Panc1 (cell line): ENCODE data around the gene PLCB4. TPM values are rescaled to one million over a fixed set of nuclear protein-coding genes. Genes with fewer than 3 reads are reported as not detected.

Source experiments
- ATAC-seq: fragments of 200-7000 bp; cut with Tn5 transposase; 2 replicates; pipeline ENCODE4 v1.9.1; 2020; ENCODE audit warnings: mild to moderate bottlenecking, moderate library complexity
- BruUV-seq: library from RNA; stranded (reverse); fragments of 400-500 nt; replicated peaks from 2 replicates; lab custom pipeline; 2021; lab: Mats Ljungman, UMichigan
- CTCF ChIA-PET: fragments of 300-600 bp; sonication (Branson Sonifier 250); formaldehyde crosslinking; loops from one replicate; lab custom pipeline; 2022; ENCODE audit warnings: antibody characterized with exemption; lab: Charles Lee
- POLR2A ChIA-PET: fragments of 300-600 bp; sonication (Branson Sonifier 250); formaldehyde crosslinking; loops from one replicate; lab custom pipeline; 2022; ENCODE audit warnings: antibody characterized with exemption; lab: Charles Lee
- DNase-seq: peaks from one replicate; pipeline ENCODE4 v3.0.0-alpha.2; 2010; ENCODE audit warnings: low read depth, low spot score
- H3K27ac ChIP-seq: 2 replicates; pipeline ENCODE4 v1.5.1; 2011; ENCODE audit warnings: mild to moderate bottlenecking, low read length, inconsistent platforms
- H3K27me3 ChIP-seq: fragments of 200-500 bp; sonication (Bioruptor generic); 2 replicates; pipeline ENCODE4 v1.6.0; 2014; ENCODE audit warnings: low read length, inconsistent platforms; ENCODE audit not compliant: control insufficient read depth, insufficient read depth
- H3K36me3 ChIP-seq: fragments of 200-500 bp; sonication (Bioruptor generic); 2 replicates; pipeline ENCODE4 v1.5.1; 2014; ENCODE audit warnings: inconsistent platforms, mild to moderate bottlenecking, low read length, moderate library complexity; ENCODE audit not compliant: control insufficient read depth, insufficient read depth
- H3K4me1 ChIP-seq: 2 replicates; pipeline ENCODE4 v1.5.1; 2011; ENCODE audit warnings: inconsistent platforms, mild to moderate bottlenecking, low read length, moderate library complexity; ENCODE audit not compliant: control insufficient read depth, insufficient read depth
- H3K4me3 ChIP-seq, 2 experiments: 2 replicates each; pipeline ENCODE4 v1.5.1; 2011 to 2012; ENCODE audit warnings: low read depth in 2 of 2, low read length in 2 of 2, mild to moderate bottlenecking in 2 of 2, inconsistent platforms in 1 of 2, moderate library complexity in 1 of 2
- H3K9me3 ChIP-seq: fragments of 200-500 bp; sonication (Bioruptor generic); 2 replicates; pipeline ENCODE4 v1.5.1; 2014; ENCODE audit warnings: low read depth, mild to moderate bottlenecking, inconsistent platforms, low read length, moderate library complexity; ENCODE audit not compliant: control insufficient read depth, insufficient read depth
- POLR2AphosphoS5 ChIP-seq: IDR thresholded peaks from 2 replicates; pipeline ENCODE4 v1.6.1; 2012; ENCODE audit warnings: mild to moderate bottlenecking, low read depth, low read length, moderate library complexity
- REST ChIP-seq, 2 experiments: IDR thresholded peaks; 2 replicates each; pipeline ENCODE4 v1.6.1; 2011 to 2012; ENCODE audit warnings: low read depth in 2 of 2, control low read depth in 1 of 2, low read length in 1 of 2, mild to moderate bottlenecking in 1 of 2, moderate library complexity in 1 of 2; ENCODE audit not compliant: insufficient read depth in 1 of 2
- SIN3A ChIP-seq: IDR thresholded peaks from 2 replicates; pipeline ENCODE4 v1.6.1; 2012; ENCODE audit warnings: low read depth, mild to moderate bottlenecking, low read length, moderate library complexity, borderline replicate concordance; ENCODE audit not compliant: insufficient read depth
- TCF7L2 ChIP-seq: IDR thresholded peaks from 2 replicates; pipeline ENCODE4 v1.6.1; 2011; ENCODE audit warnings: mild to moderate bottlenecking, low read depth, low read length, inconsistent platforms
- in situ Hi-C: cut with HindIII; loops from 2 replicates; pipeline ENCODE4 v1.10.0; 2016; ENCODE audit warnings: low sequenced_read_pairs, low pct_unique_long_range_greater_than_20kb
- intact Hi-C: fragments of 100-400 bp; cut with micrococcal nuclease; formaldehyde crosslinking; loops from one replicate; pipeline ENCODE4 v1.10.0; 2022; ENCODE audit not compliant: unreplicated experiment
- total RNA-seq: library from RNA; stranded (reverse); gene quantifications from one replicate; pipeline ENCODE4 v1.2.1, GENCODE V29; 2021; ENCODE audit not compliant: unreplicated experiment
- TF ChIP-seq, protein P1 (sequence below): fragments of 450-650 bp; IDR thresholded peaks from 2 replicates; pipeline ENCODE4 v1.5.1; 2017; ENCODE audit warnings: mild to moderate bottlenecking

The PLCB4 gene
- total RNA-seq, 1 experiment from 2014 or later, result 1.5 TPM

DNA sequence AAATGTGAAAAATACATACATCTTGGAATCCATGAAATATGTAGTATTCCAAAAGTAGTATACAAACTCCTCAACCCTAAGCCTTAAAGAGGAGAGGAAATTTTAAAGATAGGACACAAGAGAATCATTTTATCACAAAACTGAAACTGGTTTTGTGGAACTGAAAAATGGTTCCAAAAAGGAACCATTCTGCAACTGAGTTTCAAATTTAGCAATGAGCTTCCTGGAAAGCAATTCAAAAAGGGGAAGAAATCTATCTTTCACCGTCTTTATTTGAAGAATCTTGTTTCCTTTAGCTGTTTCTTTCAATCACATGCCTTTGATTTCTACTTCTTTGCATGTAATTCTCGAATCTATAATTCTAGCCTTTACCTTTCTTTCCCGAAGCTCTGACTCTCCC is 413.3 kb downstream of the PLCB4 start:
- Histone ChIP-seq H3K27ac (no peak overlapping the region), H3K9me3 (no peaks in the 10 kb centered on the region), H3K36me3 (no peaks in the 10 kb centered on the region), H3K4me1 (no peaks in the 10 kb centered on the region), H3K27me3 (no peaks in the 10 kb centered on the region), H3K4me3 (no peak overlapping the region)
- POLR2A ChIA-PET, result no interaction called here
- in situ Hi-C loops, result no loop called here
- intact Hi-C loops, result no loop called here
- TF ChIP-seq TCF7L2, result no peak
- no peak for TF ChIP-seq SIN3A
- TF ChIP-seq, protein P1, sequence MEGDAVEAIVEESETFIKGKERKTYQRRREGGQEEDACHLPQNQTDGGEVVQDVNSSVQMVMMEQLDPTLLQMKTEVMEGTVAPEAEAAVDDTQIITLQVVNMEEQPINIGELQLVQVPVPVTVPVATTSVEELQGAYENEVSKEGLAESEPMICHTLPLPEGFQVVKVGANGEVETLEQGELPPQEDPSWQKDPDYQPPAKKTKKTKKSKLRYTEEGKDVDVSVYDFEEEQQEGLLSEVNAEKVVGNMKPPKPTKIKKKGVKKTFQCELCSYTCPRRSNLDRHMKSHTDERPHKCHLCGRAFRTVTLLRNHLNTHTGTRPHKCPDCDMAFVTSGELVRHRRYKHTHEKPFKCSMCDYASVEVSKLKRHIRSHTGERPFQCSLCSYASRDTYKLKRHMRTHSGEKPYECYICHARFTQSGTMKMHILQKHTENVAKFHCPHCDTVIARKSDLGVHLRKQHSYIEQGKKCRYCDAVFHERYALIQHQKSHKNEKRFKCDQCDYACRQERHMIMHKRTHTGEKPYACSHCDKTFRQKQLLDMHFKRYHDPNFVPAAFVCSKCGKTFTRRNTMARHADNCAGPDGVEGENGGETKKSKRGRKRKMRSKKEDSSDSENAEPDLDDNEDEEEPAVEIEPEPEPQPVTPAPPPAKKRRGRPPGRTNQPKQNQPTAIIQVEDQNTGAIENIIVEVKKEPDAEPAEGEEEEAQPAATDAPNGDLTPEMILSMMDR, result no peak
- TF ChIP-seq REST (IDR thresholded peaks at IDR 0.05; ENCODE audit: insufficient read depth in 1 of 2, low read depth in 2 of 2, low read length in 1 of 2), result no peak
- TF ChIP-seq POLR2AphosphoS5, result no peak
- CTCF ChIA-PET, result no interaction called here
- BruUV-seq, result no TSS peak
- DNase-seq (no peak), ATAC-seq (no peak)

GRCh38 chr20:9483131-9483530 is 414.2 kb downstream of the PLCB4 start:
- Histone ChIP-seq H3K9me3 (no peaks in the 10 kb centered on the region), H3K36me3 (no peaks in the 10 kb centered on the region), H3K4me1 (no peaks in the 10 kb centered on the region), H3K27ac (no peak overlapping the region), H3K27me3 (no peaks in the 10 kb centered on the region), H3K4me3 (no peak overlapping the region)
- ChIA-PET POLR2A (no interaction called here), CTCF (no interaction called here)
- in situ Hi-C loops (no loop called here), intact Hi-C loops (no loop called here)
- DNase-seq (no peak), ATAC-seq (no peak)
- no TSS peak for BruUV-seq
- TF ChIP-seq TCF7L2 (no peak), SIN3A (no peak), POLR2AphosphoS5 (no peak), REST (IDR thresholded peaks at IDR 0.05; ENCODE audit: insufficient read depth in 1 of 2, low read depth in 2 of 2, low read length in 1 of 2) (no peak)
- TF ChIP-seq, protein P1, result no peak
